Thyroid gland (tissue), 4 donors: Measurements from ENCODE around the gene TEDC1. TPM values are rescaled to one million over a fixed set of nuclear protein-coding genes. Genes with fewer than 3 reads are reported as not detected.
A peak's percentile ranks its signal among the peaks of the same experiment; 100 is the strongest.

Experiments
- DNase-seq, 2 donors: peaks; one replicate each; pipeline ENCODE4 v3.0.0-alpha.2; 2019
- H3K27ac ChIP-seq, 3 donors: fragments of 200-600 bp; sonication (generic); 1 replicate in 2 of 3; 2 replicates in 1 of 3; pipeline ENCODE4 v1.5.1; 2016 to 2019; ENCODE audit warnings: mild to moderate bottlenecking in 1 of 3, moderate library complexity in 1 of 3
- H3K27me3 ChIP-seq: fragments of 200-600 bp; sonication (generic); one replicate; pipeline ENCODE4 v1.5.1; 2019
- H3K36me3 ChIP-seq, 2 donors: fragments of 200-600 bp; sonication (generic); one replicate each; pipeline ENCODE4 v1.5.1; 2016 to 2019
- H3K4me1 ChIP-seq, 2 donors: fragments of 200-600 bp; sonication (generic); one replicate each; pipeline ENCODE4 v1.5.1; 2017 to 2019
- H3K4me3 ChIP-seq, 3 donors: fragments of 200-600 bp; sonication (generic); replicated peaks in 1 of 3; 1 replicate in 2 of 3; 2 replicates in 1 of 3; pipeline ENCODE4 v1.5.1; 2016; ENCODE audit warnings: mild to moderate bottlenecking in 1 of 3
- H3K9me3 ChIP-seq: fragments of 200-600 bp; sonication (generic); one replicate; pipeline ENCODE4 v1.5.1; 2017
- POLR2A ChIP-seq, 2 donors: fragments of 450-650 bp; IDR thresholded peaks; one replicate each; pipeline ENCODE4 v1.6.1; 2017; ENCODE audit warnings: antibody characterized with exemption in 2 of 2, mild to moderate bottlenecking in 2 of 2, moderate library complexity in 1 of 2
- WGBS, 2 donors: methylation state at CpG; one replicate each; pipeline ENCODE4 v1.1.5; 2017; 5-methylcytosine and 5-hydroxymethylcytosine counted together
- intact Hi-C: fragments of 100-400 bp; cut with DNase I; formaldehyde crosslinking; loops from one replicate; pipeline ENCODE4 v1.15.1; 2023
- total RNA-seq, 4 donors: library from RNA; depleted of rRNA; stranded (reverse); fragments of >200 nt; gene quantifications; one replicate each; pipeline ENCODE4 v1.2.3, GENCODE V29; 2016
- TF ChIP-seq, protein P1 (sequence below), 6 experiments: fragments of 200-600 bp in 3 of 6; fragments of 450-650 bp in 3 of 6; sonication (generic) in 3 of 6; IDR thresholded peaks; one replicate each; pipeline ENCODE4 v1.5.1; 2016 to 2019; ENCODE audit warnings: antibody characterized with exemption in 6 of 6, mild to moderate bottlenecking in 2 of 6, inconsistent platforms in 1 of 6, moderate library complexity in 1 of 6

The TEDC1 gene
- total RNA-seq, 4 donors from 2014 or later, result 3.4 to 13.9 (median 8.5) TPM

DNA sequence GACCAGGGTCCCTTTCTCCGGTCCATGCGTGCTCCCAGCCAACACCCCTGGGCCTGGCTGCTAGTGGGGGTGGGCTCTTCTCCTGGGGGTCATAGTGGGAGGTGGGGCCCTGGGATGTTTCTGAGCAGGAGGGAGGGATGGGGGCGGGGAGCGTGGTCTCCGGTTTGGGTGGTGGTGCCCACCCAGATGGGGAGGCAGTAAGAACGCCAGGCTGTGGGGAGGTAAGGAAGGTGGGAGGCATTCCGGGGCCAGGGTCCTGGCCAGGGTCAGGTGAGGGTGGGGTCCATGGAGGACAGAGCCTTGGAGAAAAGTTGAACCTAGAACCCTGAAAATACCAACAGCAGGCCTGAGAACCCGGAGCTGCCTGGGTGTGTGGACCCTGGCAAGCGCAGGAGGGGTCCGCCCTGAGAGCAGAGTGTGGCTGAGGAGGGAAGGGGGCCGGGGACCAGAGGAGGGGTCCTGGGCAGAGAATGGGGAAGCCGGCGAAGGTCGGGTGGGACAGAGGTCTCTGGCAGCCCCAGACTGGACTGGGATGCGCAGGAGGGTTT lies 10.8 kb upstream of the TEDC1 start:
- Histone ChIP-seq H3K4me1 (peaks cover 57 to 75% of the 10 kb centered on the region in 2 donors), H3K4me3 (no peak overlapping the region), H3K9me3 (no peaks in the 10 kb centered on the region), H3K36me3 (peaks cover 4 to 6% of the 10 kb centered on the region in 2 donors), H3K27ac (peak overlapping the region; percentile 90 to 97 (median 95)), H3K27me3 (no peaks in the 10 kb centered on the region)
- TF ChIP-seq, protein P1, sequence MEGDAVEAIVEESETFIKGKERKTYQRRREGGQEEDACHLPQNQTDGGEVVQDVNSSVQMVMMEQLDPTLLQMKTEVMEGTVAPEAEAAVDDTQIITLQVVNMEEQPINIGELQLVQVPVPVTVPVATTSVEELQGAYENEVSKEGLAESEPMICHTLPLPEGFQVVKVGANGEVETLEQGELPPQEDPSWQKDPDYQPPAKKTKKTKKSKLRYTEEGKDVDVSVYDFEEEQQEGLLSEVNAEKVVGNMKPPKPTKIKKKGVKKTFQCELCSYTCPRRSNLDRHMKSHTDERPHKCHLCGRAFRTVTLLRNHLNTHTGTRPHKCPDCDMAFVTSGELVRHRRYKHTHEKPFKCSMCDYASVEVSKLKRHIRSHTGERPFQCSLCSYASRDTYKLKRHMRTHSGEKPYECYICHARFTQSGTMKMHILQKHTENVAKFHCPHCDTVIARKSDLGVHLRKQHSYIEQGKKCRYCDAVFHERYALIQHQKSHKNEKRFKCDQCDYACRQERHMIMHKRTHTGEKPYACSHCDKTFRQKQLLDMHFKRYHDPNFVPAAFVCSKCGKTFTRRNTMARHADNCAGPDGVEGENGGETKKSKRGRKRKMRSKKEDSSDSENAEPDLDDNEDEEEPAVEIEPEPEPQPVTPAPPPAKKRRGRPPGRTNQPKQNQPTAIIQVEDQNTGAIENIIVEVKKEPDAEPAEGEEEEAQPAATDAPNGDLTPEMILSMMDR (IDR thresholded peaks at IDR 0.05), result no peak
- no peak for TF ChIP-seq POLR2A (IDR thresholded peaks at IDR 0.05)
- 60 to 71% methylated on average over 14 to 15 of the region's 15 CpGs for WGBS, 2 donors
- no peak for DNase-seq
- intact Hi-C loops, result no loop called here

DNA sequence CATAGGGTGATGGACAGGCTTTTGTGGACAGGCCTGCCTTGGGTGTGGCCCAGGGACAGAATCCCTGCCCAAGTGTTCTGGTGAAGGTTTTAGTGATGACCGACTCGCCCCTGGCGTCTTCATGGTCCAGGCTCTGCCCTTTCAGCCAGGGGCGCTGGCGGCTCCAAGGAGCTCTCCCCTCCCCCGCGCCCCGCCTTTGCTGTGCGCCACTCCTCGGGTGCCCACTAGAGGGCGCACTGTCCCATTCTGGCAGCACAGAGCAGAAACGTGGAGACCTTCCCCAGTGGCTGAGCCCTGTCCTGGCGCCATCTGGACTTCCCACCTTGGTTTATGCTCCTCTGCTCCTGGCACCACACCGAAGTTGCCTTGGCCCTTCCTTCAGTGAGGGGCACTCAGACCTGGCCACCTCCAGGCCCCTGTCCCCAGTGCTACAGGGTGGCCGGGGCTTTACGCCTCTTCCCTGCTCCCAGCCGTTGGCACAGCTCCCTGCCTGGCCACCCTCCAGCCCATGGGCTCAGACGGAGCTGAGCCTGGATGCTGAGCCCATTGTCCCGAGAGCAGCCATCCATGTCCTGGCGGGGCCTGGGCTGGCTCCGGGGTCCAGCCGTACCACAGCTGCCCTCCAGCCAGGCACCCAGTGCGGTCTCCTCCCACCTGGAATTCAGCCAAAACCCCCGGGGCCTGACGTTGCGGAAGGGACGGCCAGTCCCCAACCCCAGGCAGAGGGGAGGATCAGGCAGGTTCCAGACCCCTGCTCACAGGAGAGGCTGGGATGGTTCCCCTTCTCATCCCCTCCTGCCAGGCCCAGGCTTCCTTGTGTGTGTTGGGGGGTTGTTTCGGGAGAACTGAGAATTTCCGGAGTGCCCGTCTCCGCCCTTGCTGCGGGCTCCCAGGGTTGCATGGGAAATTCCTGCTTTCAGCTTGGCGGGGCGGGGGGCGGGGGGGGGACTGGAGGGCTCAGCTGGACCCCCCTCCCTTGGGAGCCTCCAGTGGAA lies 9.9 kb upstream of the TEDC1 start:
- 1 to 4% methylated on average over 7 to 12 of the region's 35 CpGs for WGBS, 2 donors
- peak; percentile 90 to 91 for DNase-seq
- Histone ChIP-seq H3K27ac (peak overlapping the region; percentile 90 to 97 (median 95)), H3K9me3 (no peaks in the 10 kb centered on the region), H3K4me3 (peak overlapping the region in 1 of 3 donors; percentile 23), H3K27me3 (no peaks in the 10 kb centered on the region), H3K36me3 (peaks cover 4 to 6% of the 10 kb centered on the region in 2 donors), H3K4me1 (peaks cover 53 to 74% of the 10 kb centered on the region in 2 donors)
- TF ChIP-seq, protein P1 (IDR thresholded peaks at IDR 0.05), result peak; percentile 92 to 99 (median 99)
- peak in 1 of 2 donors; percentile 40 for TF ChIP-seq POLR2A (IDR thresholded peaks at IDR 0.05)
- intact Hi-C loops, result no loop called here

DNA sequence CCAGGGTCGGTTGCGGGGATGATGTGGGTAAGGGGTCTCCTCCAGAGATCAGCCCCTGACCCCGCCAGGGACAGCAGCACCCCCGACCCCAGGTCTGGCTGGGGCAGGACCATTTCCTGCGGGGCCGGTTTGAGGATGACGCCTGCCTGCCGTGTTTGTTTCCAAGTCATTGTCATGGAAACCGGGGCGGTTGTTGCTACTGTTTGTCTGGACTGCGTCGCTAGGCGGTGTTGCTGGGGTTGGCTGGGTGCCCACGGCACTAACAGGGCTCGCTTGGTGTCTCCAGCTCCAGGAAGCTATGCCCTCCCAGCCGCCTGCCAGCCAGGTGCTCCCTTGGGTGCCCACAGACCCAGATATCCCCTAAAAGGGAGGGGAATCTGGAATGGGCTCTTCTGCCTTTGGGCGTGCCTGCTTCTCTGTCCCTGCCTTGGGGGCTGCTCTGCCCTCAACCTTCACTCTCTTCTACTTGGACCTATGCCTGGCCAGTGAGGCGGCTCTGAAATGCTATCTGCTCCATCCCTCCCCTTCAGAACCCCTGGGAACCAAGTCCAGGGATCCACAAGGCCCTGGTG lies 9.1 kb upstream of the TEDC1 start:
- TF ChIP-seq POLR2A (IDR thresholded peaks at IDR 0.05), result peak in 1 of 2 donors; percentile 26
- TF ChIP-seq, protein P1 (IDR thresholded peaks at IDR 0.05), result peak in 3 of 6 experiments; percentile 14 to 22 (median 15)
- 0 to 1% methylated on average over 14 to 16 of the region's 18 CpGs for WGBS, 2 donors
- intact Hi-C loops, result no loop called here
- Histone ChIP-seq H3K27me3 (no peaks in the 10 kb centered on the region), H3K4me3 (peak overlapping the region in 1 of 3 donors; percentile 23), H3K27ac (peak overlapping the region; percentile 90 to 97 (median 95)), H3K4me1 (peaks cover 50 to 74% of the 10 kb centered on the region in 2 donors), H3K36me3 (peaks cover 4 to 6% of the 10 kb centered on the region in 2 donors), H3K9me3 (no peaks in the 10 kb centered on the region)
- DNase-seq, result peak; percentile 97 to 98

DNA sequence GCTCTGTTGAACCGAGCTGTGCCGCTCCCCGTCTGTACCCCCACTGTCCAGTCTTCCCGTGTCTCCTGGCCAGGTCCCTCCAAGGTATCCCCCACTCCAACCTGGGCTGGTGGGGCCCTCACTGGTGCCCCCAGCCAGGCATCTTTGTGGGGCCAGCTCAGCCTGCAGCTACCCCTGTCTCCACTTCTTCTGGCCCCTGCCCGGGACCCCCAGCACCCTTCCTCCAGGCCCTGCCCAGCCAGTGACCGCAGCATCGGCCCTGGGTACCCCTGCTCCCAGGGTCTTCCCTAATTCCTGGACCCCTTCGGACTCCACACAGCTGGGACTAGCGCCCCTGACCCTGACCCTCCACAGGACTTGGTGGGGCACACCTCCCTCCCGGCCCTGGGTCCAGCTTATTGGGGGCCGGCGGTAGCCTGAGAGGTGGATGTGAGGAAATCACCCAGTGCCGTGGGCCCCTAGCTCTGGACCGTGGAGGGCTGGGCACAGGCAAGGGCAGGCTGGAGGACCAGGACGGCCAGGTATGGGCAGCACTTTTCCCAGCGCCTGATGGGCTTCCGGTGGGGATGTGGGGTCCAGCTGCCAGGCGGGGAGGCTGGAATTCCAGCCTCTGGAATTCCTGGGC lies 8.4 kb upstream of the TEDC1 start:
- Histone ChIP-seq H3K4me3 (no peak overlapping the region), H3K27ac (peak overlapping the region; percentile 90 to 97 (median 95)), H3K4me1 (peaks cover 50 to 76% of the 10 kb centered on the region in 2 donors), H3K9me3 (no peaks in the 10 kb centered on the region), H3K36me3 (peaks cover 4 to 6% of the 10 kb centered on the region in 2 donors), H3K27me3 (no peaks in the 10 kb centered on the region)
- no peak for DNase-seq
- WGBS, 2 donors, result 47 to 66% methylated on average over 10 to 16 of the region's 18 CpGs
- no peak for TF ChIP-seq POLR2A (IDR thresholded peaks at IDR 0.05)
- TF ChIP-seq, protein P1 (IDR thresholded peaks at IDR 0.05), result no peak
- intact Hi-C loops, result no loop called here
